Testis (tissue), 3 donors: ENCODE data around the gene GALNT15. TPM values are rescaled to one million over a fixed set of nuclear protein-coding genes. Genes with fewer than 3 reads are reported as not detected.
A peak's percentile ranks its signal among the peaks of the same experiment; 100 is the strongest.

Experiments
- DNase-seq: peaks from one replicate; pipeline ENCODE4 v3.0.0-alpha.2; 2019
- H3K27ac ChIP-seq, 2 donors: fragments of 200-600 bp; sonication (generic); one replicate each; pipeline ENCODE4 v1.5.1; 2019
- H3K27me3 ChIP-seq: fragments of 200-600 bp; sonication (generic); one replicate; pipeline ENCODE4 v1.5.1; 2019
- H3K36me3 ChIP-seq: fragments of 200-600 bp; sonication (generic); one replicate; pipeline ENCODE4 v1.5.1; 2017; ENCODE audit warnings: low read depth; ENCODE audit errors: missing control alignments
- H3K4me1 ChIP-seq: fragments of 200-600 bp; sonication (generic); one replicate; pipeline ENCODE4 v1.5.1; 2019
- H3K4me3 ChIP-seq, 2 donors: fragments of 200-600 bp; sonication (generic); one replicate each; pipeline ENCODE4 v1.5.1; 2017 to 2019
- H3K9me3 ChIP-seq: fragments of 200-600 bp; sonication (generic); one replicate; pipeline ENCODE4 v1.5.1; 2017
- POLR2A ChIP-seq: fragments of 450-650 bp; IDR thresholded peaks from one replicate; pipeline ENCODE4 v1.6.1; 2017; ENCODE audit warnings: antibody characterized with exemption, mild to moderate bottlenecking, moderate library complexity
- WGBS, 2 donors: methylation state at CpG; one replicate each; pipeline ENCODE4 v1.1.5; 2018; 5-methylcytosine and 5-hydroxymethylcytosine counted together
- intact Hi-C: fragments of 100-400 bp; cut with DNase I; formaldehyde crosslinking; loops from one replicate; pipeline ENCODE4 v1.15.1; 2023; ENCODE audit warnings: low total_unique reads
- polyA plus RNA-seq: library from polyadenylated mRNA; stranded (reverse); fragments of 350-450 nt; fragmentation: Illumina TruSeq; extraction: RNeasy Lipid Tissue Mini Kit (QIAGEN cat#74804); gene quantifications from one replicate; pipeline ENCODE4 v1.2.3, GENCODE V29; 2014; ENCODE audit warnings: low read depth, low replicate concordance; ENCODE audit not compliant: insufficient read depth
- total RNA-seq, 2 donors: library from RNA; depleted of rRNA; stranded (reverse); fragments of >200 nt; gene quantifications; one replicate each; pipeline ENCODE4 v1.2.3, GENCODE V29; 2016
- TF ChIP-seq, protein P1 (sequence below), 3 experiments: fragments of 450-650 bp in 2 of 3; fragments of 200-600 bp in 1 of 3; sonication (generic) in 1 of 3; IDR thresholded peaks; one replicate each; pipeline ENCODE4 v1.5.1; 2016 to 2019; ENCODE audit warnings: antibody characterized with exemption in 3 of 3, mild to moderate bottlenecking in 2 of 3, moderate library complexity in 1 of 3

Gene GALNT15
- total and polyA plus RNA-seq, 3 donors from 2014 or later = 6.6 to 16.5 (median 13.0) TPM

GRCh38 chr3:16148213-16148612 lies 26.3 kb upstream of the GALNT15 start:
- intact Hi-C loops = no loop called here
- Histone ChIP-seq H3K4me1 (peaks cover 6% of the 10 kb centered on the region), H3K36me3 (no peaks in the 10 kb centered on the region), H3K27me3 (no peaks in the 10 kb centered on the region), H3K9me3 (no peaks in the 10 kb centered on the region), H3K27ac (peak overlapping the region in 1 of 2 donors; percentile 25), H3K4me3 (no peak overlapping the region)
- WGBS, 2 donors = 85% methylated on average over 6 of the region's 6 CpGs
- DNase-seq = no peak
- TF ChIP-seq, protein P1, sequence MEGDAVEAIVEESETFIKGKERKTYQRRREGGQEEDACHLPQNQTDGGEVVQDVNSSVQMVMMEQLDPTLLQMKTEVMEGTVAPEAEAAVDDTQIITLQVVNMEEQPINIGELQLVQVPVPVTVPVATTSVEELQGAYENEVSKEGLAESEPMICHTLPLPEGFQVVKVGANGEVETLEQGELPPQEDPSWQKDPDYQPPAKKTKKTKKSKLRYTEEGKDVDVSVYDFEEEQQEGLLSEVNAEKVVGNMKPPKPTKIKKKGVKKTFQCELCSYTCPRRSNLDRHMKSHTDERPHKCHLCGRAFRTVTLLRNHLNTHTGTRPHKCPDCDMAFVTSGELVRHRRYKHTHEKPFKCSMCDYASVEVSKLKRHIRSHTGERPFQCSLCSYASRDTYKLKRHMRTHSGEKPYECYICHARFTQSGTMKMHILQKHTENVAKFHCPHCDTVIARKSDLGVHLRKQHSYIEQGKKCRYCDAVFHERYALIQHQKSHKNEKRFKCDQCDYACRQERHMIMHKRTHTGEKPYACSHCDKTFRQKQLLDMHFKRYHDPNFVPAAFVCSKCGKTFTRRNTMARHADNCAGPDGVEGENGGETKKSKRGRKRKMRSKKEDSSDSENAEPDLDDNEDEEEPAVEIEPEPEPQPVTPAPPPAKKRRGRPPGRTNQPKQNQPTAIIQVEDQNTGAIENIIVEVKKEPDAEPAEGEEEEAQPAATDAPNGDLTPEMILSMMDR (IDR thresholded peaks at IDR 0.05) = no peak
- no peak for TF ChIP-seq POLR2A

DNA sequence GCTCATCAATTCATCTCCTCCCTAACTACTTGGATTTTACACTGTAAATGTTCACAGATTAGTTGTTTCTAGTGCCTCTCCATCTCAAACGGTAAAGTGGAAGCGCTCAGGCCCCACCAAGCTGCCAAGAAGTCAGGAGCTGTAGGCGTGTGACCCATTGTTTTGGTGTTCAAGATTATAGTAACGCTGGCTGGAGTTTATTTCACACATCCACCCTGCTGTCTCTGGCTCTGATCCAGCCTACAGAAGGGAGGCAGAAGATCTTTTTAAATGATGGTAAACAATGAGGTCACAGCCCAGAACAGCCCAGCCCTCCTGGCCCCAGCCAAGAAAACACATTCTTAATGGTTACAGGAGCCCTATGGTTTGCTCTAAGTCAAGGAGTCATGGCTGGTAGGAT lies 25.7 kb upstream of the GALNT15 start:
- peak overlapping the region in 1 of 2 donors; percentile 41 for H3K27ac ChIP-seq
- intact Hi-C loops = no loop called here

DNA sequence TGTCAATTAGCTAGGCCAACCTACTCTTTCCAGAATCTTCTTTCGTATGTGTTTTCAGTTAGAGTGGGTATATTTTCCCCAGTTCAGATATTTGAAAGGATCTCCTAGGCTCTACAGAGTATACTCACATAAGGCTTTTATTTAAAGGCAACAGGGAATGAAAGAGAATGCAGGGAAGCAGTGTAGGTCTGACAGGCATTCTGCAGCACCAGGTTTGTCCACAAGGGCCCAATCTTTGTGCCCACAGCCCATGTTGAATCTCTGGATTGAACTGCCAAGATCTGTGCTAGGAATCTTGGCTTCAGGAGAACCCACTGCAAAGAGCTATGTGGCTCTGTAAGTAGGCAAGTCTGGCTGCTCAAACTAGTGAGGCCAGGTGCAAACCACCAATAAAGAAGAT lies 24.2 kb upstream of the GALNT15 start:
- whole genome bisulfite sequencing, 2 donors = 89 to 91% methylated on average over 1 of the region's 1 CpG
- Histone ChIP-seq H3K27me3 (no peaks in the 10 kb centered on the region), H3K9me3 (no peaks in the 10 kb centered on the region), H3K4me1 (peaks cover 6% of the 10 kb centered on the region), H3K36me3 (no peaks in the 10 kb centered on the region), H3K4me3 (no peak overlapping the region), H3K27ac (no peak overlapping the region)
- intact Hi-C loops = no loop called here
- no peak for DNase-seq
- no peak for TF ChIP-seq POLR2A

More for the DNA sequence above, 25.7 kb upstream of the GALNT15 start:
- DNase-seq = peak; percentile 86
- 32 to 44% methylated on average over 4 of the region's 4 CpGs for WGBS, 2 donors
- no peaks in the 10 kb centered on the region for H3K9me3 ChIP-seq
- no peaks in the 10 kb centered on the region for H3K27me3 ChIP-seq
- peaks cover 6% of the 10 kb centered on the region for H3K4me1 ChIP-seq
- TF ChIP-seq POLR2A = no peak
- TF ChIP-seq, protein P1 (IDR thresholded peaks at IDR 0.05) = no peak
- no peak overlapping the region for H3K4me3 ChIP-seq
- H3K36me3 ChIP-seq = no peaks in the 10 kb centered on the region

DNA sequence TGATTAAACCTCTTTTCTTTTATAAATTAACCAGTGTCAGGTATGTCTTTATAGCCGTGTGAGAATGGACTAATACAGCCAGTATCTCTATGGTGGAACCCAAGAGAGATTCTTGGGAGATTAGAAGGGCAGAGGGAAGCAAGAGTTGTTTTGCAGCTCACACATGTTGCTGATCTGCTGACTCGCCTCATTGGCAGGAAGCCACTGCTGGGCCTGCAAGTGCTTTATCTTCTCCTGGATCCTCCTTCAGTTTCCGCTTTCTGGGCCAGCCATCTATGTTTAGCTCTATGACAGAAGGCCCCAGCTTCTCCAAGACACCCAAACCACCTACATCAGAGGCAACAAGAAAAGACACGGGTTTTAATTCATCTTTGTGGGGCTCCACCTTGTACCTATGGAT lies 23.4 kb upstream of the GALNT15 start:
- no peak overlapping the region for H3K4me3 ChIP-seq
- intact Hi-C loops = no loop called here
- no peak overlapping the region for H3K27ac ChIP-seq
- H3K9me3 ChIP-seq = no peaks in the 10 kb centered on the region
- H3K27me3 ChIP-seq = no peaks in the 10 kb centered on the region
- TF ChIP-seq, protein P1 (IDR thresholded peaks at IDR 0.05) = no peak
- TF ChIP-seq POLR2A = no peak
- WGBS, 2 donors = 67 to 77% methylated on average over 4 of the region's 4 CpGs
- peak; percentile 83 for DNase-seq
- H3K36me3 ChIP-seq = no peaks in the 10 kb centered on the region
- H3K4me1 ChIP-seq = peaks cover 6% of the 10 kb centered on the region

GRCh38 chr3:16168211-16168610 lies 6.3 kb upstream of the GALNT15 start:
- Histone ChIP-seq H3K27me3 (no peaks in the 10 kb centered on the region), H3K36me3 (no peaks in the 10 kb centered on the region), H3K4me3 (no peak overlapping the region), H3K27ac (no peak overlapping the region), H3K4me1 (no peaks in the 10 kb centered on the region), H3K9me3 (no peaks in the 10 kb centered on the region)
- WGBS, 2 donors = 88 to 92% methylated on average over 6 of the region's 6 CpGs
- intact Hi-C loops = no loop called here
- DNase-seq = no peak
- no peak for TF ChIP-seq POLR2A
- TF ChIP-seq, protein P1 (IDR thresholded peaks at IDR 0.05) = no peak
